Caco-2 (cell line): ENCODE data around the gene SECTM1. TPM values are rescaled to one million over a fixed set of nuclear protein-coding genes. Genes with fewer than 3 reads are reported as not detected.

Experiments
- BruUV-seq: library from RNA; stranded (reverse); fragments of 400-500 nt; replicated peaks from 2 replicates; lab custom pipeline; 2021; lab: Mats Ljungman, UMichigan
- CTCF ChIA-PET: fragments of 300-600 bp; sonication (Branson Sonifier 250); formaldehyde crosslinking; loops from one replicate; lab custom pipeline; 2022; ENCODE audit warnings: antibody characterized with exemption; lab: Charles Lee
- POLR2A ChIA-PET: fragments of 300-600 bp; sonication (Branson Sonifier 250); formaldehyde crosslinking; loops from one replicate; lab custom pipeline; 2022; ENCODE audit warnings: antibody characterized with exemption; lab: Charles Lee
- DNase-seq, 2 experiments: peaks; one replicate each; pipeline versions ENCODE4 v3.0.0 to v3.0.0-alpha.2; 2020 to 2022
- H3K27me3 ChIP-seq: replicated peaks from 2 replicates; pipeline ENCODE4 v1.6.0; 2011; ENCODE audit warnings: low read length; ENCODE audit not compliant: control insufficient read depth, insufficient read depth
- H3K36me3 ChIP-seq: 2 replicates; pipeline ENCODE4 v1.5.1; 2011; ENCODE audit warnings: low read length; ENCODE audit not compliant: control insufficient read depth, insufficient read depth
- H3K4me1 ChIP-seq: fragments of 250-450 bp; sonication (Bioruptor Pico); 2 replicates; pipeline ENCODE4 v1.5.1; 2020; ENCODE audit warnings: mild to moderate bottlenecking
- H3K4me3 ChIP-seq: 2 replicates; pipeline ENCODE4 v1.5.1; 2011; ENCODE audit warnings: low read depth, mild to moderate bottlenecking, control low read depth, low read length
- H3K9me3 ChIP-seq: fragments of 250-450 bp; sonication (Bioruptor Pico); 2 replicates; pipeline ENCODE4 v1.5.1; 2020; ENCODE audit warnings: mild to moderate bottlenecking, moderate library complexity
- H3K27ac Mint-ChIP-seq: one replicate; pipeline ENCODE4 v1.8.0; 2022; ENCODE audit warnings: mixed read lengths; ENCODE audit not compliant: unreplicated experiment
- H3K27me3 Mint-ChIP-seq: one replicate; pipeline ENCODE4 v1.8.0; 2022; ENCODE audit warnings: mixed read lengths; ENCODE audit not compliant: insufficient read depth, unreplicated experiment
- H3K36me3 Mint-ChIP-seq: one replicate; pipeline ENCODE4 v1.8.0; 2022; ENCODE audit warnings: mild to moderate bottlenecking, mixed read lengths; ENCODE audit not compliant: insufficient read depth, unreplicated experiment
- H3K4me1 Mint-ChIP-seq: one replicate; pipeline ENCODE4 v1.8.0; 2022; ENCODE audit warnings: low read depth, mixed read lengths; ENCODE audit not compliant: unreplicated experiment
- H3K4me3 Mint-ChIP-seq: one replicate; pipeline ENCODE4 v1.8.0; 2022; ENCODE audit warnings: mild to moderate bottlenecking, moderate library complexity, mixed read lengths; ENCODE audit not compliant: unreplicated experiment
- H3K9me3 Mint-ChIP-seq: one replicate; pipeline ENCODE4 v1.8.0; 2022; ENCODE audit warnings: mixed read lengths; ENCODE audit not compliant: unreplicated experiment
- CTCF ChIP-seq, 2 experiments: fragments of 200-600 bp in 1 of 2; IDR thresholded peaks; 1 replicate in 1 of 2; 2 replicates in 1 of 2; pipeline versions ENCODE4 v1.5.1 to v1.8.0; 2011 to 2022; ENCODE audit warnings: antibody characterized with exemption in 1 of 2, control low read depth in 1 of 2, inconsistent platforms in 1 of 2, low read depth in 1 of 2, low read length in 1 of 2, mild to moderate bottlenecking in 1 of 2, moderate library complexity in 1 of 2; ENCODE audit not compliant: insufficient read depth in 1 of 2, severe bottlenecking in 1 of 2, unreplicated experiment in 1 of 2
- intact Hi-C: fragments of 100-400 bp; cut with micrococcal nuclease; formaldehyde crosslinking; loops from one replicate; pipeline ENCODE4 v1.10.0; 2022; ENCODE audit not compliant: unreplicated experiment
- total RNA-seq: library from RNA; stranded (reverse); gene quantifications from 2 replicates; pipeline ENCODE4 v1.2.3, GENCODE V29; 2022

Gene SECTM1
- total RNA-seq, 1 experiment from 2014 or later: 0.75 TPM

GRCh38 chr17:82351254-82351712 lies 17.7 kb upstream of the SECTM1 start:
- DNase-seq: no peak
- CTCF ChIA-PET: interaction anchor here (0.6 to 0.8 kb wide), 2 partner anchors 132 to 203 kb away, joined by 3 read pairs; no protein-coding TSS in a partner anchor
- no peak overlapping the region for H3K27ac Mint-ChIP-seq
- POLR2A ChIA-PET: no interaction called here
- Histone ChIP-seq H3K36me3 (no peaks in the 10 kb centered on the region), H3K9me3 (no peaks in the 10 kb centered on the region), H3K4me3 (no peak overlapping the region), H3K4me1 (peaks cover 22% of the 10 kb centered on the region), H3K27me3 (no peaks in the 10 kb centered on the region)
- no peaks in the 10 kb centered on the region for H3K27me3 Mint-ChIP-seq
- H3K4me1 Mint-ChIP-seq: peaks cover 23% of the 10 kb centered on the region
- no TSS peak for BruUV-seq
- TF ChIP-seq CTCF (IDR thresholded peaks at IDR 0.05; ENCODE audit: insufficient read depth in 1 of 2, low read depth in 1 of 2, low read length in 1 of 2, severe bottlenecking in 1 of 2, unreplicated experiment in 1 of 2): no peak
- peaks cover 13% of the 10 kb centered on the region for H3K36me3 Mint-ChIP-seq
- no peak overlapping the region for H3K4me3 Mint-ChIP-seq
- no peaks in the 10 kb centered on the region for H3K9me3 Mint-ChIP-seq
- intact Hi-C loops: loop anchor here (5.0 kb wide), 4 partner anchors 46 to 201 kb away; no protein-coding TSS in a partner anchor

GRCh38 chr17:82350182-82351030 lies 16.8 kb upstream of the SECTM1 start:
- Mint-ChIP-seq H3K4me1 (peaks cover 19% of the 10 kb centered on the region), H3K9me3 (no peaks in the 10 kb centered on the region), H3K36me3 (peaks cover 13% of the 10 kb centered on the region), H3K27ac (no peak overlapping the region), H3K27me3 (no peaks in the 10 kb centered on the region), H3K4me3 (no peak overlapping the region)
- H3K4me1 ChIP-seq: peaks cover 18% of the 10 kb centered on the region
- ChIA-PET POLR2A (no interaction called here), CTCF (interaction anchor here (0.7 to 0.8 kb wide), 2 partner anchors 155 to 204 kb away, joined by 3 read pairs; no protein-coding TSS in a partner anchor)
- H3K4me3 ChIP-seq: no peak overlapping the region
- no peak for DNase-seq
- TF ChIP-seq CTCF (IDR thresholded peaks at IDR 0.05; ENCODE audit: insufficient read depth in 1 of 2, low read depth in 1 of 2, low read length in 1 of 2, severe bottlenecking in 1 of 2, unreplicated experiment in 1 of 2): no peak
- BruUV-seq: no TSS peak
- intact Hi-C loops: loop anchor here (5.0 kb wide), 4 partner anchors 47 to 202 kb away; no protein-coding TSS in a partner anchor
- H3K27me3 ChIP-seq: no peaks in the 10 kb centered on the region
- H3K9me3 ChIP-seq: no peaks in the 10 kb centered on the region
- no peaks in the 10 kb centered on the region for H3K36me3 ChIP-seq

GRCh38 chr17:82349287-82349701 lies 15.7 kb upstream of the SECTM1 start:
- H3K4me1 ChIP-seq: peaks cover 23% of the 10 kb centered on the region
- no peaks in the 10 kb centered on the region for H3K27me3 ChIP-seq
- ChIA-PET POLR2A (no interaction called here), CTCF (interaction anchor here (1.1 kb wide), 1 partner anchor 9 kb away, joined by 3 read pairs; no protein-coding TSS in a partner anchor)
- Mint-ChIP-seq H3K9me3 (no peaks in the 10 kb centered on the region), H3K27me3 (no peaks in the 10 kb centered on the region), H3K27ac (no peak overlapping the region), H3K4me3 (no peak overlapping the region), H3K36me3 (peaks cover 7% of the 10 kb centered on the region), H3K4me1 (peaks cover 17% of the 10 kb centered on the region)
- no peaks in the 10 kb centered on the region for H3K36me3 ChIP-seq
- TF ChIP-seq CTCF (IDR thresholded peaks at IDR 0.05; ENCODE audit: insufficient read depth in 1 of 2, low read depth in 1 of 2, low read length in 1 of 2, severe bottlenecking in 1 of 2, unreplicated experiment in 1 of 2): no peak
- DNase-seq: no peak
- no peaks in the 10 kb centered on the region for H3K9me3 ChIP-seq
- BruUV-seq: no TSS peak
- intact Hi-C loops: no loop called here
- no peak overlapping the region for H3K4me3 ChIP-seq
